Left forelimb (tissue), 1 donor: ENCODE measurements around the gene CNTNAP2.

Source experiments
- DNase-seq: peaks from one replicate; pipeline ENCODE4 v3.0.0-alpha.2; 2018; ENCODE audit warnings: low spot score

CNTNAP2 gene

DNA sequence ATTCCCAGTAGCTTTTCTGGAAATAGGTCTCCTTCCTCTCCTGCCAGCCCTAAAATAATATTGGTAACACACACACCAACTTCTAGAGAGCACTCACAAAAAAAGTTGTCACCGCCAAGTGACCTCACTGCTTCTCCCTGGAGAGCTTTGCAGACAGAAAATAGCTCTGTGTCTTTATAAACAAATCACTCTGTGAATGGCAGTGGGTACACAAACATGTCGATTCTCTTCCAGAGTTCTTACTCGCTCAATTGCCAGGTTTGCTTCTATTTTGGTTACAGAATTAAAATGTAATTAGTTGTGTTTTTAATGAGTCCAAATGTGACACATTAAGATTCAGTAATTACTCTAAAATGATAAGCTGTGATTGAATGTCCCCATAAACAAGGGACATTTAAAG lies 1824.8 kb downstream of the CNTNAP2 start:
- DNase-seq, result no peak

DNA sequence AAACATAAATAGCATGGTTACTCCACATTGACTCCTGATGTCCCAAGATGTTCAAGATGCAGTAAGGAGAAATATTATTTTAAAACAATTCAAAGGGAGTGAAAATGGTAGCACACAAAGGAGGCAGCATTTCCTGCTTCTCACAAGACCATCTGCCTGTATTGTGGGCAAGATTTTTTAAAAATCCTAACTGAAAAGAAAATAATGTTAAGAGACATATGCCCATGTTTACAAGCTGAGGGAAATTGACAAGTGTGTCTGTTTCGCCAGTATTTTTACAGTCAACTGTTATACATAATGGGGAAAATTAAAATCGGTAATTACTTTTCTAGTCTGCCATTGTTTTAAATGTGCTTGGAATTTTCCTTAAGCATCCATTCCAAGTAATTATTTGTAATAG lies 1827.7 kb downstream of the CNTNAP2 start:
- no peak for DNase-seq

- DNase-seq, result no peak
These were observed 1836.3 kb downstream of the CNTNAP2 start for GRCh38 chr7:147952918-147953317.

DNA sequence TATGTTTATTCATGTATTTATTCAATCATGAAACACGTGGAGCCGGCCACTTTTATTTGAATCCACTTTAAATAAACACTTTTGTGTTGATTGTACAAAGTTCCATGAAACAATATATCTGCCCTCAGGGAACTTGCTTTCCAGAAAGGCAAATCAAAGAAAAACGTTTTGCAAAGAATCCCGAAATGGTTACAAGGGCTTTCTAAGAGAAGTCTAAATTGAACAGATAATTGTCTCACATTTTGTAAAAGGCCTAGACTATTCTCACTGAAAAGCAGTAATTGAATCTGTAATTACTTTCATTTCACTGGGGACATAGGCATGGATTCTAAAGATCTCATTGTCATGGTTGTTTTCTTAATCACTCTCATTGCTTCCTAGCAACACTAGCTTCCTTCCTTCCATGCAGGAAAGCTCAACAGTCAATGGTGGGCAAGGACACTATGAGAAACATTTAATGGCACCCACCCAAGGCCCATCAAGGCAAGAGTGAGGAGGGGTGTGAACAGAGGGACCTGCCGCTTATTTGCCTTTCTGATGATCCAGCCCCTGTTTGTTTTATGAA lies 1851.5 kb downstream of the CNTNAP2 start:
- no peak for DNase-seq

DNA sequence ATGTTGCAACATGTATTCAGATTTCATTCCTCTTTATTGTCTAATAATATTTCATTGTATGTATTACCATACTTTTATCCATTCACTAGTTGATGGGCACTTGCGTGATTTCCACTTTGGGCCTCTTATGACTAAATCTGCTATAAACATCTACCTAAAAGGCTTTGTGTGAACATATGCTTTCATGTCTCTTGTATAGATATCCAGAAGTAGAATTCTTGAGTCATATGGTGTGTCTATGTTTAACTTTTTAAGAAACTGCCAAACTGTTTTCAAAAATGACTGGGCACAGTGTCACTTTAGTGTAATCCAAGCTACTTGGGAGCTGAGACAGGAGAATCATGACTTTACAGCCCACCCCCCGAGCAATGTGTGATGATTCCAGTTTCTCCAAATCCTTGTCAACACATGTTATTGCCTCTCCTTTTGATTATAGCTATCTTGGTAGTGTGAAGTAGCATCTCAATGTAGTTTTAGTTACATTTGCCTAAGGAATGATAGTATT lies 1855.1 kb downstream of the CNTNAP2 start:
- no peak for DNase-seq

- DNase-seq, result no peak
These were observed 1861.6 kb downstream of the CNTNAP2 start for GRCh38 chr7:147978201-147978600.

DNA sequence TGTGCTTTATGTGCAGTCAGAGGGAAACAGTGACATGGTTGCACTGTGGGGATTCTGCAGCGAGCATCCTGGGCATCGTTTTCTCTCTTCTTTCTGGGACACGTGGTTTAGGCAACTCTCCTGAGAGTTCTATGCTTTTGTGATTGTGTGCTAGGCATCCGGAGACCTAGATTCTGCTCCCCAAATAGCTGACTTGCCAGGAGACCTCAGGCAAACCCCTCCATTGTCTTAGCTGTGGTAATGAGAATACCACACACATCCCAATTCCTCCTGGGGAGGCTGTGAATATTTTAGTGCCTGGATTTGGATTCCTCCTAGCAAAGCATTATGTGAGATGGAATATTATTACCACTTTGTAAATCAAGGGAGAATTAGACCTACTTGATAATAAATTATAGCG lies 1862.0 kb downstream of the CNTNAP2 start:
- DNase-seq, result no peak

GRCh38 chr7:147980826-147981813 lies 1864.5 kb downstream of the CNTNAP2 start:
- DNase-seq, result no peak

GRCh38 chr7:147982307-147982706 lies 1865.7 kb downstream of the CNTNAP2 start:
- DNase-seq, result no peak

DNA sequence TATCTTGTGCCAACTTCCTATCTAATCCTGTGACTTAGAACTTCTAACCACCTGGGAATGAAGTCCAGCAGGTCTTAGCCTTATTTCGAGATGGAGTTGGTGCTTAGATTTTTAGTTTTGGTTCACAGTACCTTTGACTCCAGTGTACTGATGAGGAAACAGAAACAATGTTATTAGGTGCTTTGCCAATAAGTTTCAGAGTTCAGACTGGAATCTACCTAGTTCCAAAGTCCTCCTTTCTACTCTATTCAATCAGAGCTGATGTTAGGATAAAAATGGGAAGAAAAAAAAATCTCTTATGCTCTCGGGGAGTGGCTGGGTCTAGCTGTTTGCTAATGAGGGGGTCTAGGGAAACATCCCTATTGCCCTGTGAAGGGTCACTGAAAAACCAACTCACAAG lies 1867.7 kb downstream of the CNTNAP2 start:
- no peak for DNase-seq

GRCh38 chr7:147990079-147990478 lies 1873.5 kb downstream of the CNTNAP2 start:
- no peak for DNase-seq

DNA sequence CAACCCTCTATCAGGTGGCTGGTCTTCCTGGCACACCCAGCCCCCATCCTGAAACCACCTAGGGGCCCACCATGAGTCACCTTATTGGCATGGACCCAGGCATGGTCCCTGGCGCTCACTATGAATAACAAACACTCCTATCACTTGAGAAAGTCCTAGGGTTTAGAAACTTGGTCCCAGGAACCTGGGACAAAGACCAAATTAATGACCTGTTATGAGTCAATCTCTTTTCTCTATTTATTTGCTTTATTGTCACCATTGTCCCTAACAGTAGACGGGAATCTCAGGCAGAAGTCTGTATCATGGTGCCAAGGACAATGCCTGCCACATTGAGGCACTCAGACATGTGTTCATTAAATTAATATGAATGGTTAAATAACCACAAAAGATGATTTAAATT lies 1874.3 kb downstream of the CNTNAP2 start:
- DNase-seq, result no peak

GRCh38 chr7:147992698-147993097 lies 1876.1 kb downstream of the CNTNAP2 start:
- DNase-seq, result no peak

GRCh38 chr7:147997636-147998035 lies 1881.0 kb downstream of the CNTNAP2 start:
- no peak for DNase-seq

DNA sequence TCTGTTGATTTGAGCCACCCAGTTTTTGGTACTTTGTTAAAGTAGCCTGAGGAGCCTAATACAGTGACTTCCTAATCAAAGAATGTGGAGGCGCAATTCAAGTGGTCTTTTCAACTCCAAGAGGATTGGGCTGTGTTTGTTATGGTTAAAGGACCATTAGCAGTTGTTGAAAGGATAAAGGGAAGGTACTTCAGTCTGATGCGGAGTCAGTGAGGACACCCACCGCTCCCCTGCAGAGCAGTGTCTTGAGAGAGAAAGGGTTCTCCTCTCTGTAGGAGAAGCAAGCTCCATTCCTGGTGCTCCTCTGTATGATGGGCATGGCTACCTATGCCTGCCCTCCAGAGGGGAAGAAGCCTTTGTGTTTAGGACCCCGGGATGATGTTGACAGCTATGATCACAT lies 1883.4 kb downstream of the CNTNAP2 start:
- DNase-seq, result no peak

- no peak for DNase-seq
These were observed 1895.2 kb downstream of the CNTNAP2 start for GRCh38 chr7:148011753-148012152.

DNA sequence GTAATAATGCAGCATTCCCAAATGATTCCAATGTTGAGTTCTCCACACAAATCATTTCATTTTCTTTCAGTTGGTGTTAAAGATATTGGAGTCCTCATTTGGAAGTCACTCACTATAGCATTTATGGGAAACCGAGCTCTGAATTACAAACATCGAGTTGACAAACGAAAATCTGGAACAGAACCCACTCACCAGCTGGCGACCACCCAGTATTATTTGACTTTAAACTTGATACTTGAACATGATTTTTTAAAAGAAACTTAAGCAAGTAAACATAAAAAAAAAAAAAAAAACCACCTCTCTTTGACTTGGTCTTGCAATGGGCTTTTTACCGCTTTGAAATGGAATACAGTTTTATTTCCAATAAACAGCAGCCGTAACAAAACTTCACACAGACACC lies 1897.4 kb downstream of the CNTNAP2 start:
- DNase-seq, result no peak

DNA sequence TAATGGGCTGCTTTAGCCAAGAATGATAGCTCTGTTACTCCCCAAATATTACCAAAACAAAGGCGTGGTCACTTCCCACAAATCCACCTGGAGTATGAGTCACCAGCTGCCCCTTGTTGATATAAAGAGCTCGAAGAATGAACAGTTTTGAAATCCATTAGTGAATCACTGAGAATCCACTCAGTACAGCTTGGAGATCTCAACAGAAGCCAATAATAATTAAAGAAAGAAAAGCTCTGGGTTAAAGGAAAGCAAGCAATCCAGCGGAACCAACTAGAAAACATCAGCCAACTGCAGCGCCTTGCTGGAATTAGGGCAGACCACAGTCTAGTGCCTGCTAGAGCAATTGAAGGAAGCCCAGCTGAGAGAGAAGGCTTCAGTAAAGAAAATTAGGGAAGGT lies 1897.9 kb downstream of the CNTNAP2 start:
- DNase-seq, result no peak

DNA sequence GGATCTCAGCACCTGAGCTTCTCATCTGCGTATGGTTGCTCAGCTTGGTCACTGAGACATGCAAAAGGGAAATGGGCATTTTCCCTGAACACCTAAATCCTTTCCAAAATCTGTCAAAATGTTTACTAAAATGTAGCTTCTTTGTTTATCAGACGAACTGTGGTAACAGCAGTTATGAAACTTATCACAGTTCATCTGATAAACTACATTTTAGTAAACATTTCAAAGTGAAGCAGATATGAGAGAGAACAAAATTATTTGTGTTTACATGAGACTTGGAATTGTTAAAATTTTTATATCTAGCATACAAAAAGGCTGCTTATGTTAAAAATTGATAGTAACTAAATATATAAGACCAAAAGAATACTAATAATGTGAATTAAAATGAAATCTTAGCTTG lies 1900.5 kb downstream of the CNTNAP2 start:
- DNase-seq, result no peak

- DNase-seq, result no peak
These were observed 1904.1 kb downstream of the CNTNAP2 start for GRCh38 chr7:148020679-148021078.

GRCh38 chr7:148021507-148022045 lies 1905.0 kb downstream of the CNTNAP2 start:
- DNase-seq, result no peak

- no peak for DNase-seq
These were observed 1906.2 kb downstream of the CNTNAP2 start for GRCh38 chr7:148022832-148023231.

DNA sequence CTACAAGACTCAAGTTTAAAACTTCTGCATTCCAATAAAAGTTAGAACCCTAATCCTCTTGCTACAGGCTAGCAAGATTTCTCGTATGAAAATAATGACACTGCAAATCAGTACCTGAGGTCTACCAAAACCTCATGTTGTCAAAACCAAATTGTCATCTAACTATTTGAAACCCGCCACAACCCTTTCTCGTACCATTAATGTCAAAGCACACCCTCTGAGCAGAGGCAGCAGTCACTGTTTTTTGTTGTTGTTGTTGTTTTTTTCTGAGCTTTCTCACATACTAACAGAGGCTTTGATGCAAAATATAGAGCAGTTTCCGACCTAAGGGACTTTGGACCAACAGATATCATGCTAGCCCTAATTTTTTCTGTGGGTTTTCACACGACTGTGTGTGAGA lies 1910.1 kb downstream of the CNTNAP2 start:
- no peak for DNase-seq
